ENCODE measurements around the gene ZNF814. TPM values are rescaled to one million over a fixed set of nuclear protein-coding genes. Genes with fewer than 3 reads are reported as not detected.
"Not testable (repeated sequence)": the region's sequence is repeated elsewhere in the genome, so short reads cannot be mapped to it uniquely, and the experiment has no call there.

ZNF814 gene
- total RNA-seq, 2 donors from 2014 or later = 6.5 to 30.7 TPM

DNA sequence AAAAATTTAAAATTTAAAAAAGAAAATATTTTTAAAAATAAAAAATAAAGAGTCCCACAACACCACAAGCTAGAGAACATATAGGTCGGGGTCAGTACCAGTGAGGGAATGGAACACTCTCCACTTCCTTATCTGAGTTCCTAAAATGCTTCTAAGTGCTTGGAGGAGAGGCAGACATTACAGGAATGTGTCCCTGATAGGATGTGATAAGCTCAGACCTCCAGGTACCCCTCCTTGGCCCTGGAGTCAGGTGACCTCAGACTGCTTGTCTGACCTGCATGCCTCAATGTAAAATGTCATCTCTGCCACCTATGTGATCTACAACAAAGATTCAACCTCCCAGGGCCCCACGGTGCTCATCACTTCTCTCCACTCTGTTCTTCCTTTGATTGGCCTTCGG lies 2.8 kb downstream of the ZNF814 start:
- TF ChIP-seq, protein P1, sequence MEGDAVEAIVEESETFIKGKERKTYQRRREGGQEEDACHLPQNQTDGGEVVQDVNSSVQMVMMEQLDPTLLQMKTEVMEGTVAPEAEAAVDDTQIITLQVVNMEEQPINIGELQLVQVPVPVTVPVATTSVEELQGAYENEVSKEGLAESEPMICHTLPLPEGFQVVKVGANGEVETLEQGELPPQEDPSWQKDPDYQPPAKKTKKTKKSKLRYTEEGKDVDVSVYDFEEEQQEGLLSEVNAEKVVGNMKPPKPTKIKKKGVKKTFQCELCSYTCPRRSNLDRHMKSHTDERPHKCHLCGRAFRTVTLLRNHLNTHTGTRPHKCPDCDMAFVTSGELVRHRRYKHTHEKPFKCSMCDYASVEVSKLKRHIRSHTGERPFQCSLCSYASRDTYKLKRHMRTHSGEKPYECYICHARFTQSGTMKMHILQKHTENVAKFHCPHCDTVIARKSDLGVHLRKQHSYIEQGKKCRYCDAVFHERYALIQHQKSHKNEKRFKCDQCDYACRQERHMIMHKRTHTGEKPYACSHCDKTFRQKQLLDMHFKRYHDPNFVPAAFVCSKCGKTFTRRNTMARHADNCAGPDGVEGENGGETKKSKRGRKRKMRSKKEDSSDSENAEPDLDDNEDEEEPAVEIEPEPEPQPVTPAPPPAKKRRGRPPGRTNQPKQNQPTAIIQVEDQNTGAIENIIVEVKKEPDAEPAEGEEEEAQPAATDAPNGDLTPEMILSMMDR (IDR thresholded peaks at IDR 0.05) = no peak
- TF ChIP-seq POLR2A (IDR thresholded peaks at IDR 0.05) = no peak
- DNase-seq (no peak), ATAC-seq (no peak)
- intact Hi-C loops (cut with DNase I) = no loop called here
- no peak overlapping the region for H3K27ac ChIP-seq
- H3K9me3 ChIP-seq = peaks cover 0 to 23% (median 0%) of the 10 kb centered on the region in 3 donors
- no peaks in the 10 kb centered on the region for H3K27me3 ChIP-seq
- H3K36me3 ChIP-seq (replicated peaks in 1 of 2; ENCODE audit: insufficient read depth in 1 of 2, low read depth in 2 of 2) = no peaks in the 10 kb centered on the region
- H3K4me3 ChIP-seq = no peak overlapping the region
- WGBS, 2 donors = 71 to 92% methylated on average over 3 of the region's 3 CpGs
- no peaks in the 10 kb centered on the region for H3K4me1 ChIP-seq

DNA sequence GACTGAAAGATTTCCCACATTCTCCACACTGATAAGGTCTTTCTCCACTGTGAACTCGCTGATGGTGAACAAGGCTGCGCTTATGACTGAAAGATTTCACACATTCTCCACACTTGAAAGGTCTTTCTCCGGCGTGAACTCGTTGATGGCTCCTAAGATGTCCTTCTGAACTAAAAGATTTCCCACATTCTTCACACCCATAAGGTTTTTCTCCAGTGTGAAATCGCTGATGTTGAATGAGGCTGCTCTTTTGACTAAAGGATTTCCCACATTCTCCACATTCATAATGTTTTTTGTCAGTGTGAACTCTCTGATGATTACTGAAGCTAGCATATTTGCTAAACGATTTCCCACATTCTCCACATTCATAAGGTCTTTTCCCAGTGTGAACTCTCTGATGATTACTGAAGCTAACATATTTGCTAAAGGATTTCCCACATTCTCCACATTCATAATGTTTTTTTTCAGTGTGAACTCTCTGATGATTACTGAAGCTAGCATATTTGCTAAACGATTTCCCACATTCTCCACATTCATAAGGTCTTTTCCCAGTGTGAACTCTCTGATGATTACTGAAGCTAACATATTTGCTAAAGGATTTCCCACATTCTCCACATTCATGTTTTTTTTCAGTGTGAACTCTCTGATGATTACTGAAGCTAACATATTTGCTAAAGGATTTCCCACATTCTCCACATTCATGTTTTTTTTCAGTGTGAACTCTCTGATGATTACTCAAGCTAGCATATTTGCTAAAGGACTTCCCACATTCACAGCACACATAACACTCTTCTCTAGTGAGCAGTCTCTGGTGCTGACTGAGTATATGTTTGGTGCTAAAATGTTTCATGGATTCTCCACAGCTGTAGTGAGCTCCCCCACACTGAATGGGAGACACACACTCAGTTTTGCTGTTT lies 14.7 kb downstream of the ZNF814 start:
- H3K27ac ChIP-seq; H3K4me3 ChIP-seq; intact Hi-C loops (cut with DNase I); H3K27me3 ChIP-seq; H3K36me3 ChIP-seq (replicated peaks in 1 of 2; ENCODE audit: insufficient read depth in 1 of 2, low read depth in 2 of 2); DNase-seq; H3K4me1 ChIP-seq; ATAC-seq: not testable (repeated sequence)
- 90 to 91% methylated on average over 8 of the region's 8 CpGs for WGBS, 2 donors
- H3K9me3 ChIP-seq = peaks cover 0 to 58% (median 3%) of the 10 kb centered on the region in 3 donors

DNA sequence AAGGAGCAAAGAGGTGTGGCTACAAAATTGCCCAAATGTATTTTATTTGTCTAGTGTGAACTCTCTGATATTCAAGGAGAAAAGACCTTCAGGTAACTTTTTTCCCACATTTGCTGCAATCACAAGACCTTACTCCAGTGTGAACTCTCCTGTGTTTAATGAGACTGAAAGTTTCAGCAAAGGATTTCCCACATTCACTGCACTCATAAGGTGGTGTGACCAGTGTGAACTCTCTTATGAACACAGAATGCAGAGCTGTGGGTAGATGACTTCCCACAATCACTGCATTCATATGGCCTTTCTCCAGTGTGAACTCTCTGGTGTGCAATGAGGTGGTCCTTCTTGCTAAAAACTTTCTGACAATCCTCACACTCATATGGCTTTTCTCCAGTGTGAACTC lies 16.4 kb downstream of the ZNF814 start:
- peaks cover 4 to 7% of the 10 kb centered on the region in 2 donors for H3K36me3 ChIP-seq (replicated peaks in 1 of 2; ENCODE audit: insufficient read depth in 1 of 2, low read depth in 2 of 2)
- DNase-seq (no peak), ATAC-seq (no peak)
- no peak overlapping the region for H3K27ac ChIP-seq
- peaks cover 0 to 73% (median 3%) of the 10 kb centered on the region in 3 donors for H3K9me3 ChIP-seq
- no peaks in the 10 kb centered on the region for H3K27me3 ChIP-seq
- no peak overlapping the region for H3K4me3 ChIP-seq
- intact Hi-C loops (cut with DNase I) = no loop called here
- TF ChIP-seq, protein P1 (IDR thresholded peaks at IDR 0.05) = no peak
- TF ChIP-seq POLR2A (IDR thresholded peaks at IDR 0.05) = no peak
- no peaks in the 10 kb centered on the region for H3K4me1 ChIP-seq

DNA sequence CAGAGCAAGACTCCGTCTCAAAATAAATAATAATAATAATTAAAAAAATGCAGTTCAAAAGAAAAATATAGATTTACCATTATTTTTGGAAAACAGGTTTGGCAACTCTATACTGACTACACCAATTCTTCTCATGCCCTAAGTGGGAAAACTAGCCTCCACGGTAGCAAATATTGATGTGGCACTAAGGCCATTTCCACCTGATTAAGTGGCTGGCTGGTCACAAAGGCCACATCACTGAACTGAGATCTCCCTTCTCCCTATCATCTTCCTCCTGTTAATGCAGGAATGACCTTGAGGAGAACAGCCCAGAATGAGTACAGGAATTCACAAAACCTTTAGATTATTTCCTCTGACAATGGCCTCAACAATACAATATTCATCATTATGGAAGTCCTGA lies 18.6 kb downstream of the ZNF814 start:
- Histone ChIP-seq H3K4me3 (no peak overlapping the region), H3K4me1 (no peaks in the 10 kb centered on the region), H3K27ac (no peak overlapping the region), H3K27me3 (no peaks in the 10 kb centered on the region), H3K36me3 (replicated peaks in 1 of 2; ENCODE audit: insufficient read depth in 1 of 2, low read depth in 2 of 2) (peaks cover 21 to 24% of the 10 kb centered on the region in 2 donors), H3K9me3 (peaks cover 0 to 78% (median 3%) of the 10 kb centered on the region in 3 donors)
- ATAC-seq = no peak
- intact Hi-C loops (cut with DNase I) = no loop called here
- DNase-seq = no peak
- WGBS, 2 donors = 24 to 33% methylated on average over 2 of the region's 2 CpGs
- TF ChIP-seq POLR2A (IDR thresholded peaks at IDR 0.05) = no peak
- TF ChIP-seq, protein P1 (IDR thresholded peaks at IDR 0.05) = no peak

DNA sequence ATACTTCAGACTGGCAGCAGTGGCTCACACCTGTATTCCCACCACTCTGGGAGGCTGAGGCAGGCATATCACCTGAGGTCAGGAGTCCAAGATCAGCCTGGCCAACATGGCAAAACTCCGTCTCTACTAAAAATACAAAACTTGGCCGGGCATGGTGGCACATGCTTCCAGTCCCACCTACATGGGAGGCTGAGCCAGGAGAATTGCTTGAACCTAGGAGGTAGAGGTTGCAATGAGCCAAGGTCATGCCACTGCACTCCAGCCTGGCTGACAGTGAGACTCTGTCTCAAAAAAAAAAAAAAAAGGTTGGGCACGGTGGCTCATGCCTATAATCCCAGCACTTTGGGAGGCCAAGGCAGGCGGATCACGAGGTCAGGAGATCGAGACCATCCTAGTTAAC lies 19.2 kb downstream of the ZNF814 start:
- peaks cover 23 to 24% of the 10 kb centered on the region in 2 donors for H3K36me3 ChIP-seq (replicated peaks in 1 of 2; ENCODE audit: insufficient read depth in 1 of 2, low read depth in 2 of 2)
- DNase-seq; intact Hi-C loops (cut with DNase I); ATAC-seq; H3K4me3 ChIP-seq; H3K4me1 ChIP-seq; H3K27me3 ChIP-seq; H3K27ac ChIP-seq: not testable (repeated sequence)
- peaks cover 0 to 77% (median 3%) of the 10 kb centered on the region in 3 donors for H3K9me3 ChIP-seq
- WGBS, 2 donors = 69 to 95% methylated on average over 3 to 6 of the region's 6 CpGs
